Epithelial cell of proximal tubule (primary cell): ENCODE data around the gene ERC2. TPM values are rescaled to one million over a fixed set of nuclear protein-coding genes. Genes with fewer than 3 reads are reported as not detected.

ENCODE experiments used
- DNase-seq: peaks from one replicate; pipeline ENCODE4 v3.0.0-alpha.2; 2011; ENCODE audit warnings: low read depth
- H3K4me3 ChIP-seq: 2 replicates; pipeline ENCODE4 v1.5.1; 2011; ENCODE audit warnings: low read depth, mild to moderate bottlenecking, low read length
- total RNA-seq: library from RNA; depleted of rRNA; stranded (reverse); fragments of >200 nt; gene quantifications from 2 replicates; pipeline ENCODE4 v1.2.3, GENCODE V29; 2015
- TF ChIP-seq, protein P1 (sequence below): conservative IDR thresholded peaks from 2 replicates; pipeline ENCODE4 v1.5.1; 2012; ENCODE audit warnings: low read depth, mild to moderate bottlenecking, low read length

Gene ERC2
- total RNA-seq, 1 donor from 2014 or later = 2.7 TPM

DNA sequence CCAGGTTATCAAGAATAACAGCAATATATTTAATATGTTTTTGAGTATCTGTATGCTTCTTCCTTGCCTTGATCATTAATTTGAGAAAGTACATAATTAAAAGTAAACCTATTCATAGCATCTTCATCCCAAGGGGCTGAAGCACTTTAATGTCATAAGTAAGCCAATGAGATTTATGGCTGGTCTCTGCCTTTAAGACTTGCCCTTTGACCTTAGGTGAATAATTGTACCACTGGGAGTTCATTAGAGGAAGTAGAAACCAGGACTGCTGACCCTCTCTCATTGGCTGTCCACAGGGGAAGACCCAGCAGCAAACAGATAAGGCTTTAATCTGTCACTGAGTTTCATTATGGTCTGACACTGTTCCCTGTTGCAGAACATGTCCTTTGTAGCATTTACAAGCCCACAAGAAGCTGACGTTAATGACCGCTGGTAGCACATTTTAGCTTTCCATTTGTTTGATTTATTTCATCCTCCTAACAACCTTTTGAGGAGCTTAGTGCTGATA lies 16.3 kb upstream of the ERC2 start:
- DNase-seq = no peak
- H3K4me3 ChIP-seq = no peak overlapping the region
- TF ChIP-seq, protein P1, sequence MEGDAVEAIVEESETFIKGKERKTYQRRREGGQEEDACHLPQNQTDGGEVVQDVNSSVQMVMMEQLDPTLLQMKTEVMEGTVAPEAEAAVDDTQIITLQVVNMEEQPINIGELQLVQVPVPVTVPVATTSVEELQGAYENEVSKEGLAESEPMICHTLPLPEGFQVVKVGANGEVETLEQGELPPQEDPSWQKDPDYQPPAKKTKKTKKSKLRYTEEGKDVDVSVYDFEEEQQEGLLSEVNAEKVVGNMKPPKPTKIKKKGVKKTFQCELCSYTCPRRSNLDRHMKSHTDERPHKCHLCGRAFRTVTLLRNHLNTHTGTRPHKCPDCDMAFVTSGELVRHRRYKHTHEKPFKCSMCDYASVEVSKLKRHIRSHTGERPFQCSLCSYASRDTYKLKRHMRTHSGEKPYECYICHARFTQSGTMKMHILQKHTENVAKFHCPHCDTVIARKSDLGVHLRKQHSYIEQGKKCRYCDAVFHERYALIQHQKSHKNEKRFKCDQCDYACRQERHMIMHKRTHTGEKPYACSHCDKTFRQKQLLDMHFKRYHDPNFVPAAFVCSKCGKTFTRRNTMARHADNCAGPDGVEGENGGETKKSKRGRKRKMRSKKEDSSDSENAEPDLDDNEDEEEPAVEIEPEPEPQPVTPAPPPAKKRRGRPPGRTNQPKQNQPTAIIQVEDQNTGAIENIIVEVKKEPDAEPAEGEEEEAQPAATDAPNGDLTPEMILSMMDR = no peak

DNA sequence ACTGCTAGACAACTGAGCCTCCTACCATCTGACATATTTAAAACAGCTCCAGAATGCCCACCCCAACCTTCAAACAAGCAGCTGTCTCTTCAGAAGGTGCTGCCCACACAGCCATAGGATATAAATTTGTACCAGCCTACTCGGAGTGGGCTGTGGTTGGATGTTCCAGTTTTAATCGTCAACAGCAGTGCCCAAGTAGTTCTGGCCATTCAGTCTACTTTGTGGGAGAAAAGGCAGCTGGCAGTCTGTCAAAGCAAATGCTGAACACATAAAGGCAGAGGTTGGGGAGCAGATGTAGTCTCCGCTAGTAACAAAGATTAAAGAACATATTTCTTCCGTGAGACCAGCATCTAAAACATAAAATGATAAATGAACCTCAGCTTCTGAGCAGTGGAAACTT lies 15.9 kb upstream of the ERC2 start:
- TF ChIP-seq, protein P1 = no peak
- no peak for DNase-seq
- H3K4me3 ChIP-seq = no peak overlapping the region

DNA sequence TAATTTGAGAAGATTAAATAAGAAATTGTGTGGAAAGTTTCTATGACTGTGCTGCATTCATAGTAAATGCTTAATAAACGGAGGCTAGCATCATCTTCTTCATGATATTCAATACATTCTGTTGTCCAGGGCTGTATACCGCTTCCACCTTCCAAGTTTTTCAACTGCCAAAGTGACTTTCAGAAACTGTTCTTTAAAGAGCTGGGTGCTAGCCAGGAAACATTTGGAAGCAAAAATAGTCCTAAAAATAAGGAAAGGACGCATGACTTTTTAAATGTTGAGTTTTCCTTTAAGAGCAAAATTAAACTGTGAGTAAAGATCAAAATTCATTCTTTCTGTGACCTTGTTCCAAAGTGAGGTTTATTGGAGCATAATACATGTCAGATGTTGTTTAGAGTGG lies 9.4 kb upstream of the ERC2 start:
- TF ChIP-seq, protein P1 = no peak
- DNase-seq = no peak
- no peak overlapping the region for H3K4me3 ChIP-seq

DNA sequence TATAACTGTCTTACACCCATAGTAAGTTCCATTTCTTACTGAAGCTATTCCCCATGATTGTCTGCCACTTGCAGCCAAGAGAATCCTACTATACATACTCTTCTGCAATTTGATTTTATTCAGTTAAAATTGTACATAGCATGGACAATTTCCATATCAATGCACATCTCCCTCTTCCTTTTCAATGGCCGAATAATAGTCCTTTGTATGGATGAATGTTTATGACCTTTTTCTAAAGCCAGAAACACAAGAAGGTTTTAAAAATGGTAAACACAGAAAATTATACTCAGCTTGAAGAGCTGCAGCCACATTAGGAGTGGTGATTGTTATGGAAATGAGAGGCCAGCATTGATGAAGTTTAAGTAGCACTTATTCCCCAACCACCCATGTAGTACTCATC lies 8.5 kb upstream of the ERC2 start:
- DNase-seq = no peak
- TF ChIP-seq, protein P1 = no peak
- no peak overlapping the region for H3K4me3 ChIP-seq

DNA sequence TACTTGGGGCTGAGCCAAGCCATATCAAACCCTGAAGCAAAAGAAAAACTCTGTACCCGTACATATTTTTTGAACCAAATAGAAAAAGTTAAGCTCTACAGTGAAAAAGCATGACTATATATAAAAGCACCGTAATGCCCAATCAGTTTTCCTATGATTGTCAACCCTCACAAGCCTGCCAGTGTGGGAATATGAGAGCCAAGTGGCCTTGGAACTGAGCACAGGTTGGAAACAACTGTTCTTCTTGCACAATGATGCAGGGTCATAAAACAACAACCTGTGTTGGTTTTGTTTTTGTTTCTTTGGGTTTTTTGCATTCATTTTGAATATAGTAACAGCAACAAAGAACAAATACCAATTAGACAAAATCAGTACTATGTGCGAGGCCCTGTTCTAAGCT lies 3.5 kb upstream of the ERC2 start:
- no peak for DNase-seq
- H3K4me3 ChIP-seq = no peak overlapping the region
- TF ChIP-seq, protein P1 = no peak

DNA sequence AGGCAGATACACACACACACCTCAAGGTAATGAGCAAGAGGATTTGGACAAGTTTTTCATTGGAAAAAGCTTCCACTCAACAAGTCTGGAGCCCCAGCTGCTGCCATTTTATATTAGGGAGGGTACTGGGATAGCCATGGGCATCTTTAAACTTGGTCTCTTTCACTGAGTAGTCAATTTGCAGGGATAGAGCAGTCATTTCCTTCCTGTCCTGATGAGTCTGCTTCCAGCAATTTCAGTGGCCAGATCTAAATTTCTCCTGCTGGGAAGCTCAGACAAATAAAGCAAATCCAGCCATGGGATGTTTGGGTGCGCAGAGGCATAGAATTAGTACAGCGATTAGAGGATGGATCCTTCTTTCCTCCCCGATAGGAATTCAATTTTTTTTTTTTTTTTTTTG lies 874 bp upstream of the ERC2 start:
- H3K4me3 ChIP-seq = no peak overlapping the region
- no peak for DNase-seq
- TF ChIP-seq, protein P1 = no peak

DNA sequence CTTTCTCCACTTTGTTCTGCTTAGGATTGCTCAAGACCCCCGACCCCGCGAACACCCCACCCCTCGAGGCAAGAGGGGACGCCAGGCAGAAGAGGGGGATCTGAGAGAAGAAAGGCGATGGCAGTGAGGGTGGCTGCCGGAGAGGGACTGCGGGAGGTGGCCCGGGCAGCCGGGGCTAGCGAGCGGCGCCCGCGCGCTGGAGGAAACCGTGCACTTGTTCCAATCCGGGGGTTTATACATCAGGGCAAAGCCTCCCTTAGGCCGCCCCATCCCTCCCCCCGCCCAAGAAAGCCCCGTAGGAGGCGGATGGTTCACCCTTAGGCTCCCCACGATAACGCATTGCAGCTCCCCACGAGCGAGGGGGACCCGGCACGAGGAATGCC lies 475 bp downstream of the ERC2 start:
- DNase-seq = no peak
- peak overlapping the region; percentile 85 for H3K4me3 ChIP-seq
- TF ChIP-seq, protein P1 = no peak
